Left lung (tissue), 10 donors: ENCODE data around the gene YJEFN3. TPM values are rescaled to one million over a fixed set of nuclear protein-coding genes. Genes with fewer than 3 reads are reported as not detected.

ENCODE experiments used
- ATAC-seq: fragments of 200-7000 bp; cut with Tn5 transposase; one replicate; pipeline ENCODE4 v1.9.1; 2020; ENCODE audit warnings: moderate library complexity
- DNase-seq, 4 donors: peaks; one replicate each; pipeline ENCODE4 v3.0.0-alpha.2; 2013 to 2020
- H3K27ac ChIP-seq, 2 donors: fragments of 200-600 bp; sonication (generic) in 1 of 2; one replicate each; pipeline versions ENCODE4 v1.5.0 to v1.8.0; 2020 to 2021
- H3K27me3 ChIP-seq, 2 donors: fragments of 200-600 bp; sonication (generic) in 1 of 2; one replicate each; pipeline versions ENCODE4 v1.5.0 to v1.8.0; 2020 to 2021
- H3K36me3 ChIP-seq, 2 donors: fragments of 200-600 bp; sonication (generic) in 1 of 2; one replicate each; pipeline versions ENCODE4 v1.5.0 to v1.8.0; 2020 to 2021
- H3K4me1 ChIP-seq, 2 donors: fragments of 200-600 bp; one replicate each; pipeline ENCODE4 v1.8.0; 2021
- H3K4me3 ChIP-seq, 2 donors: fragments of 200-600 bp; sonication (generic) in 1 of 2; one replicate each; pipeline versions ENCODE4 v1.5.0 to v1.8.0; 2020 to 2021; ENCODE audit warnings: mild to moderate bottlenecking in 1 of 2
- H3K9me3 ChIP-seq, 2 donors: fragments of 200-600 bp; sonication (generic) in 1 of 2; one replicate each; pipeline versions ENCODE4 v1.5.0 to v1.8.0; 2020 to 2021
- CTCF ChIP-seq, 2 donors: fragments of 200-600 bp; sonication (generic) in 1 of 2; IDR thresholded peaks; one replicate each; pipeline versions ENCODE4 v1.5.0 to v1.8.0; 2021; ENCODE audit warnings: antibody characterized with exemption in 2 of 2
- intact Hi-C, 2 donors: fragments of 100-400 bp; cut with DNase I; formaldehyde crosslinking; loops; one replicate each; pipeline versions ENCODE4 v1.11.2 to v1.14.2; 2022
- polyA plus RNA-seq, 6 donors: library from polyadenylated mRNA; unstranded; fragments of 120-200 nt; gene quantifications; one replicate each; pipeline ENCODE4 v1.2.1, GENCODE V29; 2013; ENCODE audit not compliant: insufficient read length in 6 of 6
- total RNA-seq, 2 donors: library from RNA; stranded (reverse); fragmentation: NEBNext Ultra II Directional; extraction: Animal tissue kit (Norgen Biotek cat#: 25700); gene quantifications; one replicate each; pipeline ENCODE4 v1.2.1, GENCODE V29; 2021
- donor health status: DM: no; HTN: yes; CAD: no.
- donor health status: DM: no; HTN: no; CAD: no.

The YJEFN3 gene
- total and polyA plus RNA-seq, 8 donors = 2.7 to 13.6 (median 11.0) TPM

GRCh38 chr19:19537075-19538048, 8.7 kb downstream of the YJEFN3 start:
- DNase-seq (no peak), ATAC-seq (peak; percentile 14)
- no peak overlapping the region for H3K27ac ChIP-seq
- H3K36me3 ChIP-seq = no peaks in the 10 kb centered on the region
- peaks cover 16 to 44% of the 10 kb centered on the region in 2 donors for H3K4me1 ChIP-seq
- no peaks in the 10 kb centered on the region for H3K9me3 ChIP-seq
- H3K4me3 ChIP-seq = no peak overlapping the region
- peaks cover 33 to 60% of the 10 kb centered on the region in 2 donors for H3K27me3 ChIP-seq
- TF ChIP-seq CTCF (IDR thresholded peaks at IDR 0.05) = no peak
- intact Hi-C loops = loop anchor here in 1 of 2 donors (10.0 kb wide), 1 partner anchor 417 kb away; no protein-coding TSS in a partner anchor

DNA sequence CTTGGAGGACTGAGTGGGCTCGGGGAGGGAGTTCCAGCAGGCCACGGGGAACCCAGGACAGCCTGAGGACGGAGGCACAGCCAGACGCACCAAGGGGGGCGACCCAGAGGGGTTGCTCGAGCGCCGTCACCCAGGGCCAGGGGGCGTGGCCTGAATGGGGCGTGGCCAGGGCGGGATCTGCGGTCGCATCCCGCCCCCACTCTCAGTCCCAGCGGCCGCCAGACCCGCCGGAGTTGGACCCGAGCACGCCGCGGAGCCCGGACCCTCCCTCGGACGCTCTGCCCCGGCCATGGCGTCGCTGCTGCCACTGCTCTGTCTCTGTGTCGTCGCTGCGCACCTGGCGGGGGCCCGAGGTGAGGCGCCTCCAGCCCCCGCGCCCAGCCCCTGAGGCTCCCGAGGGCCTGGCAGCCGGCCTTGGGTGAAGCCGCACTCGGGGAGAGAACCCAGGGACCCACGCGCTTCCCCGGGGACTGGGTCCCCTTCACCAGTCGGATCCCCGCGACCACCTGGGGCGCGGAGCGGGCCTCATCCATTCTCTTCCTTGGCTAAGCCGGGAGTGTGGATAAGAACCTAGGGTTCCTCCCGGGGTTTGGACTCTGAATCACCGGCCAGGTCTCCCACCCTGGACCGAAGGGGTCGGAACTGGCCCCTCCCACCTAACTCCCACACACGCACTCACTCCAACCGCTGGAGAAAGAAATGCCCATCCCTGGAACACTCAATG, 9.5 kb downstream of the YJEFN3 start, which contains the start of gene CILP2:
Gene CILP2 (plus strand): TSS at position 205 of the 724 bp plus-strand sequence. CDS start 85 bp downstream, at position 290.
- Histone ChIP-seq H3K9me3 (no peaks in the 10 kb centered on the region), H3K4me1 (peaks cover 16 to 39% of the 10 kb centered on the region in 2 donors), H3K36me3 (no peaks in the 10 kb centered on the region), H3K4me3 (no peak within 1 kb of the TSS), H3K27me3 (peaks cover 33 to 68% of the 10 kb centered on the region in 2 donors), H3K27ac (no peak within 1 kb of the TSS)
- intact Hi-C loops = loop anchor here in 1 of 2 donors (10.0 kb wide), 1 partner anchor 417 kb away; no protein-coding TSS in a partner anchor
- no peak for TF ChIP-seq CTCF (IDR thresholded peaks at IDR 0.05)
- DNase-seq (peak in 1 of 4 donors; percentile 62), ATAC-seq (peak; percentile 28)

GRCh38 chr19:19538785-19539166, 10.1 kb downstream of the YJEFN3 start:
- DNase-seq = no peak
- intact Hi-C loops = loop anchor here in 1 of 2 donors (10.0 kb wide), 1 partner anchor 416 kb away; no protein-coding TSS in a partner anchor
- H3K4me3 ChIP-seq = no peak overlapping the region
- H3K9me3 ChIP-seq = no peaks in the 10 kb centered on the region
- peaks cover 33 to 74% of the 10 kb centered on the region in 2 donors for H3K27me3 ChIP-seq
- peaks cover 16 to 39% of the 10 kb centered on the region in 2 donors for H3K4me1 ChIP-seq
- peak; percentile 6 for ATAC-seq
- TF ChIP-seq CTCF (IDR thresholded peaks at IDR 0.05) = no peak
- no peaks in the 10 kb centered on the region for H3K36me3 ChIP-seq
- H3K27ac ChIP-seq = no peak overlapping the region

DNA sequence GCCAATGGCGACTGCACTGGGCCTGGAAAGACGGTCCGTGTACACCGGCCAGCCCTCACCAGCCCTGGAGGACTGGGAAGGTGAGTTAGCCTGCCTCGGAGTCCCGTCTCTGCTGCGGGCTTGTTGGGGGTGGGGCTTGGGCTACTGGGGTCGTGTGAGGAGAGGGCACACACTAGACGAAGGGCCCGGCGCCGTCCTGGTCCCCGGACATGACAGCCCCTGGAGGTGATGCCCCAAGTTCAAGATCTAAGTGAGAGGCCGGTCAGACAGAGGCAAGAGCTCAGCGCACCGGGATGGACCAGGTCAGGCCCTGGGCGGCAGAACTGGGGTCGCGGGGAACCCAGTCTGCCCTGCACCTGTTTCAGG, 11.0 kb downstream of the YJEFN3 start:
- intact Hi-C loops = loop anchor here in 1 of 2 donors (10.0 kb wide), 1 partner anchor 415 kb away; no protein-coding TSS in a partner anchor
- peak in 1 of 4 donors; percentile 79 for DNase-seq
- Histone ChIP-seq H3K27ac (no peak overlapping the region), H3K36me3 (no peaks in the 10 kb centered on the region), H3K4me3 (no peak overlapping the region), H3K9me3 (no peaks in the 10 kb centered on the region), H3K27me3 (peaks cover 33 to 83% of the 10 kb centered on the region in 2 donors), H3K4me1 (peaks cover 16 to 39% of the 10 kb centered on the region in 2 donors)
- TF ChIP-seq CTCF (IDR thresholded peaks at IDR 0.05) = no peak
- ATAC-seq = no peak
